HepG2 (cell line): ENCODE measurements around the gene MCF2L. TPM values are rescaled to one million over a fixed set of nuclear protein-coding genes. Genes with fewer than 3 reads are reported as not detected.

Source experiments
- AKNA ChIP-seq: sonication (generic); formaldehyde crosslinking; IDR thresholded peaks from 2 replicates; pipeline ENCODE4 v1.4.0; 2020; ENCODE audit warnings: missing genetic modification reagents, borderline replicate concordance
- ATF4 ChIP-seq, 2 experiments: fragments of 450-650 bp in 1 of 2; sonication (generic) in 1 of 2; formaldehyde crosslinking; IDR thresholded peaks; 2 replicates each; pipeline versions ENCODE4 v1.5.0 to v1.8.0; 2020 to 2022; ENCODE audit warnings: mild to moderate bottlenecking in 1 of 2, missing genetic modification reagents in 1 of 2
- FUBP1 ChIP-seq: sonication (generic); formaldehyde crosslinking; IDR thresholded peaks from 2 replicates; pipeline ENCODE4 v1.5.1; 2020; ENCODE audit warnings: missing genetic modification reagents, mild to moderate bottlenecking, borderline replicate concordance
- JDP2 ChIP-seq: sonication (generic); formaldehyde crosslinking; IDR thresholded peaks from 2 replicates; pipeline ENCODE4 v1.8.1; 2022; ENCODE audit warnings: missing genetic modification reagents, borderline replicate concordance
- KDM6A ChIP-seq: IDR thresholded peaks from 2 replicates; pipeline ENCODE4 v1.6.1; 2016; ENCODE audit warnings: low read depth
- MNT ChIP-seq: fragments of 450-650 bp; IDR thresholded peaks from 2 replicates; pipeline ENCODE4 v1.6.1; 2016
- RARG ChIP-seq: sonication (generic); formaldehyde crosslinking; IDR thresholded peaks from 2 replicates; pipeline ENCODE4 v1.4.0; 2020; ENCODE audit warnings: low read depth, mild to moderate bottlenecking, missing genetic modification reagents
- RBM22 ChIP-seq: fragments of 200-400 bp; formaldehyde crosslinking; optimal IDR thresholded peaks from 2 replicates; pipeline ENCODE3; 2017; ENCODE audit warnings: mild to moderate bottlenecking, low read length, moderate library complexity
- TRAFD1 ChIP-seq: sonication (generic); formaldehyde crosslinking; IDR thresholded peaks from 2 replicates; pipeline ENCODE4 v1.5.1; 2020; ENCODE audit warnings: missing genetic modification reagents, mild to moderate bottlenecking, borderline replicate concordance
- TRIM22 ChIP-seq: fragments of 450-650 bp; IDR thresholded peaks from 2 replicates; pipeline ENCODE4 v1.6.1; 2017
- ZFAT ChIP-seq: sonication (generic); formaldehyde crosslinking; conservative IDR thresholded peaks from 2 replicates; pipeline ENCODE4 v1.8.1; 2023; ENCODE audit warnings: missing genetic modification reagents, inconsistent platforms
- ZNF224 ChIP-seq: sonication (generic); formaldehyde crosslinking; IDR thresholded peaks from 2 replicates; pipeline ENCODE4 v1.5.0; 2020; ENCODE audit warnings: mild to moderate bottlenecking, missing genetic modification reagents
- ZSCAN22 ChIP-seq: sonication (generic); formaldehyde crosslinking; IDR thresholded peaks from 2 replicates; pipeline ENCODE4 v1.4.0; 2020; ENCODE audit warnings: mild to moderate bottlenecking, missing genetic modification reagents
- polyA plus RNA-seq, 8 experiments: library from polyadenylated mRNA; depleted of rRNA in 3 of 8; stranded (reverse) in 7 of 8; unstranded in 1 of 8; fragments of >200 nt; fragmentation: Illumina TruSeq in 4 of 8; extraction: Trizol in 4 of 8; gene quantifications; 2 replicates each; pipeline versions ENCODE4 v1.2.1 to v1.2.3, GENCODE V29; 2011 to 2016; ENCODE audit warnings: low read depth in 4 of 8, missing spikeins in 1 of 8, mixed read lengths in 1 of 8; ENCODE audit not compliant: insufficient read depth in 1 of 8
- total RNA-seq, 5 experiments: library from RNA; depleted of rRNA; stranded (reverse); fragments of >200 nt; fragmentation: Illumina TruSeq; extraction: Trizol; gene quantifications; 2 replicates each; pipeline ENCODE4 v1.2.3, GENCODE V29; 2016; ENCODE audit warnings: low read depth in 1 of 5

Gene MCF2L
- total and polyA plus RNA-seq, 2 of the 13 experiments (the other 11 are each of a cell fraction or from before 2014, with no cell fraction given): 19.4 to 28.4 TPM

GRCh38 chr13:112931028-112931934, 37.7 kb upstream of the MCF2L start (continued):
- no peak for TF ChIP-seq ZSCAN22 (CRISPR knock-in tag)
- TF ChIP-seq TRAFD1 (CRISPR knock-in tag): no peak
- no peak for TF ChIP-seq TRIM22
- TF ChIP-seq ZNF224 (CRISPR knock-in tag): 0 out of 2 replicates have a peak, but pooled peaks have one; percentile 41
- no peak for TF ChIP-seq RARG (CRISPR knock-in tag)
- TF ChIP-seq JDP2: no peak
- no peak for TF ChIP-seq FUBP1
- TF ChIP-seq ZFAT: no peak
- no peak for TF ChIP-seq MNT
- TF ChIP-seq RBM22: no peak
- TF ChIP-seq AKNA (CRISPR knock-in tag): no peak
- TF ChIP-seq ATF4 (CRISPR knock-in tag; IDR thresholded peaks at IDR 0.05): no peak
- TF ChIP-seq KDM6A (CRISPR knock-in tag): no peak
